Measurements from ENCODE around the gene FER. TPM values are rescaled to one million over a fixed set of nuclear protein-coding genes. Genes with fewer than 3 reads are reported as not detected.
"Not testable (repeated sequence)": the region's sequence is repeated elsewhere in the genome, so short reads cannot be mapped to it uniquely, and the experiment has no call there.

Gene FER
- total and polyA plus RNA-seq, 10 of the 15 experiments (the other 5 are each of a cell fraction or from before 2014, with no cell fraction given) = 4.4 to 19.1 (median 9.6) TPM

- TF ChIP-seq, protein P1, sequence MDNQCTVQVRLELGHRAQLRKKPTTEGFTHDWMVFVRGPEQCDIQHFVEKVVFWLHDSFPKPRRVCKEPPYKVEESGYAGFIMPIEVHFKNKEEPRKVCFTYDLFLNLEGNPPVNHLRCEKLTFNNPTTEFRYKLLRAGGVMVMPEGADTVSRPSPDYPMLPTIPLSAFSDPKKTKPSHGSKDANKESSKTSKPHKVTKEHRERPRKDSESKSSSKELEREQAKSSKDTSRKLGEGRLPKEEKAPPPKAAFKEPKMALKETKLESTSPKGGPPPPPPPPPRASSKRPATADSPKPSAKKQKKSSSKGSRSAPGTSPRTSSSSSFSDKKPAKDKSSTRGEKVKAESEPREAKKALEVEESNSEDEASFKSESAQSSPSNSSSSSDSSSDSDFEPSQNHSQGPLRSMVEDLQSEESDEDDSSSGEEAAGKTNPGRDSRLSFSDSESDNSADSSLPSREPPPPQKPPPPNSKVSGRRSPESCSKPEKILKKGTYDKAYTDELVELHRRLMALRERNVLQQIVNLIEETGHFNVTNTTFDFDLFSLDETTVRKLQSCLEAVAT (IDR thresholded peaks at IDR 0.05) = no peak
- no peak for TF ChIP-seq ESRRA (IDR thresholded peaks at IDR 0.05; ENCODE audit: low read length)
Observed at GRCh38 chr5:108836492-108836891, 88.8 kb downstream of the FER start (continued).

DNA sequence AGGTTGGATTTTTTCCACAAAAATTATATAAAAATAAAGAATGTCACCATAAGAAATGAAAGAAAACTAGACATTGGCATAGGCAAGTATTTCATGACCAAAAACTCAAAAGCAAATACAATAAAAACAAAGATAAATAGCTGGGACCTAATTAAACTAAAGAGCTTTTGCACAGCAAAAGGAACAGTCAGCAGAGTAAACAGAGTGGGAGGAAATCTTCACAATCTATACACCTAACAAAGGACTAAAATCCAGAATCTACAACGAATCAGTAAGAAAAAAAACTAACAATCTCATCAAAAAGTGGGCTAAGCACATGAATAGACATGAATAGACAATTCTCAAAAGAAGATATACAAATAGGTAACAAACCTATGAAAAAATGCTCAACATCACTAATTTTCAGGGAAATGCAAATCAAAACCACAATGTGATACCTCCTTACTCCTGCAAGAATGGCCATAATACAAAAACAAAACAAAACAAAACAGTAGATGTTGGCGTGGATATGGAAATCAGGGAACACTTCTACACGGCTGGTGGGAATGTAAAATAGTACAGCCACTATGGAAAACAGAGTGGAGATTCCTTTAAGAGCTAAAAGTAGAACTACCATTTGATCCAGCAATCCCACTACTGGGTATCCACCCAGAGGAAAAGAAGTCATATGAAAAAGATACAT, 94.7 kb downstream of the FER start:
- H4K20me1 ChIP-seq (ENCODE audit: control insufficient read depth, insufficient read depth); H3K27ac ChIP-seq (ENCODE audit: control insufficient read depth, insufficient read depth); H3K4me2 ChIP-seq (ENCODE audit: control insufficient read depth, insufficient read depth); H3K36me3 ChIP-seq (ENCODE audit: control insufficient read depth in 2 of 2, insufficient read depth in 2 of 2, low read length in 1 of 2); H2AFZ ChIP-seq (ENCODE audit: control insufficient read depth, low read depth, low read length); SMC1A ChIA-PET (ENCODE audit: uncharacterized antibody, unreplicated experiment); H3K9me3 ChIP-seq (replicated peaks; ENCODE audit: control insufficient read depth, insufficient read depth, low read length); DNase-seq (ENCODE audit: low read depth, low spot score); in situ Hi-C loops (cut with MboI); ATAC-seq; intact Hi-C loops (cut with micrococcal nuclease; ENCODE audit: unreplicated experiment); H3K27me3 ChIP-seq (replicated peaks in 1 of 2; ENCODE audit: control insufficient read depth in 2 of 2, insufficient read depth in 2 of 2, low read length in 1 of 2); H3K4me1 ChIP-seq (ENCODE audit: control insufficient read depth, insufficient read depth, low read length); POLR2A ChIA-PET; H3K79me2 ChIP-seq (ENCODE audit: control insufficient read depth, insufficient read depth, low read length); FAIRE-seq; H3K9ac ChIP-seq (ENCODE audit: control insufficient read depth, insufficient read depth, low read length); H3K4me3 ChIP-seq; RAD21 ChIA-PET (ENCODE audit: unreplicated experiment); BruUV-seq (replicated peaks): not testable (repeated sequence)
- CTCF ChIA-PET = interaction anchor here (1.1 kb wide), 1 partner anchor 166 kb away, joined by 3 read pairs; no protein-coding TSS in a partner anchor
- WGBS (ENCODE audit: insufficient coverage, insufficient replicate concordance, low lambda C conversion rate, missing lambda C conversion rate) = 77% methylated on average over 3 of the region's 3 CpGs

DNA sequence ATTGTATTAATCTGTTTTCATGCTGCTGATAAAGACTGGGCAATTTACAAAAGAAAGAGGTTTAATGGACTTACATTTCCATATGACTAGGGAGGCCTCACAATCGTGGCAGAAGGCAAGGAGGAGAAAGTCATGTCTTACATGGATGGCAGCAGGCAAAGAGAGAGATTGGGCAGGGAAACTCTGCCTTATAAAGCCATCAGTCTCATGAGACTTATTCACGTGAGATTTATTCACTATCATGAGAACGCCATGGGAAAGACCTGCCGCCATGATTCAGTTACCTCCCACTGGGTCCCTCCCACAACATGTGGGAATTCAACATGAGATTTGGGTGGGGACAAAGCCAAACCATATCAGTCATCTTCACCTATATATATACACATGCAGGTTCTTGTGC, 103.4 kb downstream of the FER start:
- H3K27ac ChIP-seq (ENCODE audit: control insufficient read depth, insufficient read depth); intact Hi-C loops (cut with micrococcal nuclease; ENCODE audit: unreplicated experiment); H2AFZ ChIP-seq (ENCODE audit: control insufficient read depth, low read depth, low read length); H4K20me1 ChIP-seq (ENCODE audit: control insufficient read depth, insufficient read depth); H3K4me1 ChIP-seq (ENCODE audit: control insufficient read depth, insufficient read depth, low read length); H3K79me2 ChIP-seq (ENCODE audit: control insufficient read depth, insufficient read depth, low read length); H3K9me3 ChIP-seq (replicated peaks; ENCODE audit: control insufficient read depth, insufficient read depth, low read length); FAIRE-seq; SMC1A ChIA-PET (ENCODE audit: uncharacterized antibody, unreplicated experiment); H3K9ac ChIP-seq (ENCODE audit: control insufficient read depth, insufficient read depth, low read length); CTCF ChIA-PET; DNase-seq (ENCODE audit: low read depth, low spot score); ATAC-seq; H3K4me3 ChIP-seq; RAD21 ChIA-PET (ENCODE audit: unreplicated experiment); H3K27me3 ChIP-seq (replicated peaks in 1 of 2; ENCODE audit: control insufficient read depth in 2 of 2, insufficient read depth in 2 of 2, low read length in 1 of 2); in situ Hi-C loops (cut with MboI); H3K4me2 ChIP-seq (ENCODE audit: control insufficient read depth, insufficient read depth); POLR2A ChIA-PET; H3K36me3 ChIP-seq (ENCODE audit: control insufficient read depth in 2 of 2, insufficient read depth in 2 of 2, low read length in 1 of 2); BruUV-seq (replicated peaks): not testable (repeated sequence)
- 86% methylated on average over 4 of the region's 4 CpGs for WGBS (ENCODE audit: insufficient coverage, insufficient replicate concordance, low lambda C conversion rate, missing lambda C conversion rate)
